ENCODE results near the gene TMEM179. TPM values are rescaled to one million over a fixed set of nuclear protein-coding genes. Genes with fewer than 3 reads are reported as not detected.

Gene TMEM179
- total RNA-seq, 3 donors from 2014 or later (not counting 1 experiment from before 2014, with no cell fraction given), result not detected

- ATAC-seq (no peak), DNase-seq (no peak)
- H3K27me3 ChIP-seq (ENCODE audit: control insufficient read depth, insufficient read depth, low read length), result no peaks in the 10 kb centered on the region
- H3K27ac Mint-ChIP-seq, result no peak overlapping the region
- no peaks in the 10 kb centered on the region for H3K9me3 Mint-ChIP-seq
- no peak for TF ChIP-seq CTCF (IDR thresholded peaks at IDR 0.05)
- H3K27ac ChIP-seq (ENCODE audit: low read length), result no peak overlapping the region
- no peaks in the 10 kb centered on the region for H3K36me3 Mint-ChIP-seq
- no peaks in the 10 kb centered on the region for H3K4me1 ChIP-seq (ENCODE audit: control insufficient read depth, insufficient read depth, low read length)
- H3K36me3 ChIP-seq (ENCODE audit: control insufficient read depth, insufficient read depth, low read length), result no peaks in the 10 kb centered on the region
- 73% methylated on average over 19 of the region's 19 CpGs for WGBS (ENCODE audit: insufficient coverage)
- H3K4me3 ChIP-seq (ENCODE audit: low read length), result no peak overlapping the region
- H3K9me3 ChIP-seq (ENCODE audit: control insufficient read depth, insufficient read depth, low read length), result no peaks in the 10 kb centered on the region
- H3K4me3 Mint-ChIP-seq, result no peak overlapping the region
- intact Hi-C loops (cut with micrococcal nuclease), result no loop called here
- H3K27me3 Mint-ChIP-seq (ENCODE audit: low read depth in 2 of 2), result peaks cover 0 to 2% of the 10 kb centered on the region in 2 donors
- H3K4me1 Mint-ChIP-seq, result no peaks in the 10 kb centered on the region
Observed at GRCh38 chr14:104586832-104587620, 17.5 kb downstream of the TMEM179 start.

- H3K4me1 Mint-ChIP-seq, result no peaks in the 10 kb centered on the region
- DNase-seq (no peak), ATAC-seq (no peak)
- no peak overlapping the region for H3K4me3 Mint-ChIP-seq
- peaks cover 0 to 2% of the 10 kb centered on the region in 2 donors for H3K27me3 Mint-ChIP-seq (ENCODE audit: low read depth in 2 of 2)
- no peaks in the 10 kb centered on the region for H3K36me3 Mint-ChIP-seq
- no peak overlapping the region for H3K27ac Mint-ChIP-seq
- no peak overlapping the region for H3K4me3 ChIP-seq (ENCODE audit: low read length)
- H3K27ac ChIP-seq (ENCODE audit: low read length), result no peak overlapping the region
- WGBS (ENCODE audit: insufficient coverage), result 87% methylated on average over 24 of the region's 24 CpGs
- H3K36me3 ChIP-seq (ENCODE audit: control insufficient read depth, insufficient read depth, low read length), result no peaks in the 10 kb centered on the region
- no peak for TF ChIP-seq CTCF (IDR thresholded peaks at IDR 0.05)
- H3K4me1 ChIP-seq (ENCODE audit: control insufficient read depth, insufficient read depth, low read length), result no peaks in the 10 kb centered on the region
- H3K9me3 ChIP-seq (ENCODE audit: control insufficient read depth, insufficient read depth, low read length), result no peaks in the 10 kb centered on the region
- intact Hi-C loops (cut with micrococcal nuclease), result no loop called here
- no peaks in the 10 kb centered on the region for H3K9me3 Mint-ChIP-seq
- H3K27me3 ChIP-seq (ENCODE audit: control insufficient read depth, insufficient read depth, low read length), result no peaks in the 10 kb centered on the region
Observed at GRCh38 chr14:104585966-104586697, 18.4 kb downstream of the TMEM179 start.

- Mint-ChIP-seq H3K27me3 (ENCODE audit: low read depth in 2 of 2) (peaks cover 0 to 2% of the 10 kb centered on the region in 2 donors), H3K4me3 (no peak overlapping the region), H3K4me1 (no peaks in the 10 kb centered on the region), H3K9me3 (no peaks in the 10 kb centered on the region), H3K27ac (no peak overlapping the region), H3K36me3 (no peaks in the 10 kb centered on the region)
- H3K36me3 ChIP-seq (ENCODE audit: control insufficient read depth, insufficient read depth, low read length), result no peaks in the 10 kb centered on the region
- H3K27me3 ChIP-seq (ENCODE audit: control insufficient read depth, insufficient read depth, low read length), result no peaks in the 10 kb centered on the region
- DNase-seq (no peak), ATAC-seq (no peak)
- no peak overlapping the region for H3K4me3 ChIP-seq (ENCODE audit: low read length)
- no peaks in the 10 kb centered on the region for H3K9me3 ChIP-seq (ENCODE audit: control insufficient read depth, insufficient read depth, low read length)
- no peak overlapping the region for H3K27ac ChIP-seq (ENCODE audit: low read length)
- TF ChIP-seq CTCF (IDR thresholded peaks at IDR 0.05), result no peak
- WGBS (ENCODE audit: insufficient coverage), result 74% methylated on average over 10 of the region's 10 CpGs
- no peaks in the 10 kb centered on the region for H3K4me1 ChIP-seq (ENCODE audit: control insufficient read depth, insufficient read depth, low read length)
- intact Hi-C loops (cut with micrococcal nuclease), result no loop called here
Observed at GRCh38 chr14:104584557-104584956, 20.0 kb downstream of the TMEM179 start.

All from natural killer cell (primary cell).